GM21515 (cell line): Measurements from ENCODE around the gene ZNF814.
"Not testable (repeated sequence)": the region's sequence is repeated elsewhere in the genome, so short reads cannot be mapped to it uniquely, and the experiment has no call there.

Experiments used
- ATAC-seq: cut with Tn5 transposase; IDR thresholded peaks from one replicate; pipeline ENCODE4 v1.9.1; 2021; ENCODE audit not compliant: unreplicated experiment

The ZNF814 gene

GRCh38 chr19:57819475-57820148, 69.2 kb downstream of the ZNF814 start:
- ATAC-seq: peak; percentile 86

- ATAC-seq: no peak
Measured at GRCh38 chr19:57818378-57818777, 70.5 kb downstream of the ZNF814 start.

GRCh38 chr19:57817976-57818375, 70.9 kb downstream of the ZNF814 start:
- ATAC-seq: no peak

- no peak for ATAC-seq
Measured at GRCh38 chr19:57816652-57817051, 72.2 kb downstream of the ZNF814 start.

GRCh38 chr19:57815247-57816075, 73.4 kb downstream of the ZNF814 start:
- no peak for ATAC-seq

- ATAC-seq: peak; percentile 56
Measured at GRCh38 chr19:57814505-57815246, 74.2 kb downstream of the ZNF814 start, which contains the start of gene ZNF552. Gene ZNF552, minus strand, starts transcription at chr19:57814913. Its CDS starts 170 bp downstream, at chr19:57814743.

- no peak for ATAC-seq
Measured at GRCh38 chr19:57813919-57814504, 74.8 kb downstream of the ZNF814 start.

GRCh38 chr19:57812975-57813820, 75.6 kb downstream of the ZNF814 start:
- ATAC-seq: not testable (repeated sequence)

GRCh38 chr19:57812226-57812625, 76.6 kb downstream of the ZNF814 start:
- no peak for ATAC-seq

- ATAC-seq: not testable (repeated sequence)
Measured at GRCh38 chr19:57810410-57811295, 78.2 kb downstream of the ZNF814 start.

GRCh38 chr19:57807541-57807940, 81.3 kb downstream of the ZNF814 start:
- no peak for ATAC-seq

- ATAC-seq: no peak
Measured at GRCh38 chr19:57803594-57804325, 85.1 kb downstream of the ZNF814 start.

GRCh38 chr19:57803265-57803593, 85.6 kb downstream of the ZNF814 start:
- no peak for ATAC-seq

- ATAC-seq: no peak
Measured at GRCh38 chr19:57802269-57802668, 86.6 kb downstream of the ZNF814 start.

- ATAC-seq: no peak
Measured at GRCh38 chr19:57800696-57801095, 88.1 kb downstream of the ZNF814 start.
